Measurements from ENCODE around the gene LRP1-AS. TPM values are rescaled to one million over a fixed set of nuclear protein-coding genes. Genes with fewer than 3 reads are reported as not detected.

LRP1-AS gene
- total RNA-seq, 1 donor from 2014 or later = not detected

DNA sequence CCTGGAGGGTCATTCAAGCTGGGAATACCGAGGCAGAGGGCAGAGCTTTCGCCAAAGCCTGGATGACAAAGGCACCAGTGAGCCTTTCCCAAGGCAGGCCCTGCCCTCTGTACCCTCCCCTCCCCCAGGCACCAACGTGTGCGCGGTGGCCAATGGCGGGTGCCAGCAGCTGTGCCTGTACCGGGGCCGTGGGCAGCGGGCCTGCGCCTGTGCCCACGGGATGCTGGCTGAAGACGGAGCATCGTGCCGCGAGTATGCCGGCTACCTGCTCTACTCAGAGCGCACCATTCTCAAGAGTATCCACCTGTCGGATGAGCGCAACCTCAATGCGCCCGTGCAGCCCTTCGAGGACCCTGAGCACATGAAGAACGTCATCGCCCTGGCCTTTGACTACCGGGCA, 38.0 kb upstream of the LRP1-AS start:
- no peaks in the 10 kb centered on the region for H3K9me3 Mint-ChIP-seq (ENCODE audit: unreplicated experiment)
- TF ChIP-seq EZH2 (IDR thresholded peaks at IDR 0.05; ENCODE audit: insufficient read depth, low read length) = no peak
- TF ChIP-seq, protein P1, sequence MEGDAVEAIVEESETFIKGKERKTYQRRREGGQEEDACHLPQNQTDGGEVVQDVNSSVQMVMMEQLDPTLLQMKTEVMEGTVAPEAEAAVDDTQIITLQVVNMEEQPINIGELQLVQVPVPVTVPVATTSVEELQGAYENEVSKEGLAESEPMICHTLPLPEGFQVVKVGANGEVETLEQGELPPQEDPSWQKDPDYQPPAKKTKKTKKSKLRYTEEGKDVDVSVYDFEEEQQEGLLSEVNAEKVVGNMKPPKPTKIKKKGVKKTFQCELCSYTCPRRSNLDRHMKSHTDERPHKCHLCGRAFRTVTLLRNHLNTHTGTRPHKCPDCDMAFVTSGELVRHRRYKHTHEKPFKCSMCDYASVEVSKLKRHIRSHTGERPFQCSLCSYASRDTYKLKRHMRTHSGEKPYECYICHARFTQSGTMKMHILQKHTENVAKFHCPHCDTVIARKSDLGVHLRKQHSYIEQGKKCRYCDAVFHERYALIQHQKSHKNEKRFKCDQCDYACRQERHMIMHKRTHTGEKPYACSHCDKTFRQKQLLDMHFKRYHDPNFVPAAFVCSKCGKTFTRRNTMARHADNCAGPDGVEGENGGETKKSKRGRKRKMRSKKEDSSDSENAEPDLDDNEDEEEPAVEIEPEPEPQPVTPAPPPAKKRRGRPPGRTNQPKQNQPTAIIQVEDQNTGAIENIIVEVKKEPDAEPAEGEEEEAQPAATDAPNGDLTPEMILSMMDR (IDR thresholded peaks at IDR 0.05; ENCODE audit: insufficient read depth, low read depth, low read length) = no peak
- FAIRE-seq = no peak
- Histone ChIP-seq H2AFZ (ENCODE audit: low read depth, low read length) (no peak overlapping the region), H3K36me3 (ENCODE audit: insufficient read depth, low read length) (peaks cover 43% of the 10 kb centered on the region), H3K4me1 (ENCODE audit: insufficient read depth, low read length) (no peaks in the 10 kb centered on the region), H3K27me3 (ENCODE audit: insufficient read depth, low read length) (no peaks in the 10 kb centered on the region), H3K9ac (ENCODE audit: low read length) (no peak overlapping the region), H3K79me2 (ENCODE audit: insufficient read depth, low read length) (no peaks in the 10 kb centered on the region), H4K20me1 (ENCODE audit: insufficient read depth, low read length) (peaks cover 82% of the 10 kb centered on the region), H3K27ac (ENCODE audit: low read depth, low read length) (no peak overlapping the region), H3K4me2 (ENCODE audit: low read length) (no peak overlapping the region), H3K4me3 (ENCODE audit: insufficient read depth, low read depth, low read length) (no peak overlapping the region), H3K9me3 (ENCODE audit: insufficient read depth, low read depth, low read length) (no peaks in the 10 kb centered on the region)
- no peaks in the 10 kb centered on the region for H3K27me3 Mint-ChIP-seq (ENCODE audit: low read depth, unreplicated experiment)
- no peak overlapping the region for H3K27ac Mint-ChIP-seq (ENCODE audit: unreplicated experiment)
- peaks cover 5% of the 10 kb centered on the region for H3K4me1 Mint-ChIP-seq (ENCODE audit: low read depth, unreplicated experiment)
- DNase-seq (ENCODE audit: low read depth) = no peak
- H3K4me3 Mint-ChIP-seq (ENCODE audit: unreplicated experiment) = no peak overlapping the region
- H3K36me3 Mint-ChIP-seq (ENCODE audit: low read depth, unreplicated experiment) = peaks cover 38% of the 10 kb centered on the region

DNA sequence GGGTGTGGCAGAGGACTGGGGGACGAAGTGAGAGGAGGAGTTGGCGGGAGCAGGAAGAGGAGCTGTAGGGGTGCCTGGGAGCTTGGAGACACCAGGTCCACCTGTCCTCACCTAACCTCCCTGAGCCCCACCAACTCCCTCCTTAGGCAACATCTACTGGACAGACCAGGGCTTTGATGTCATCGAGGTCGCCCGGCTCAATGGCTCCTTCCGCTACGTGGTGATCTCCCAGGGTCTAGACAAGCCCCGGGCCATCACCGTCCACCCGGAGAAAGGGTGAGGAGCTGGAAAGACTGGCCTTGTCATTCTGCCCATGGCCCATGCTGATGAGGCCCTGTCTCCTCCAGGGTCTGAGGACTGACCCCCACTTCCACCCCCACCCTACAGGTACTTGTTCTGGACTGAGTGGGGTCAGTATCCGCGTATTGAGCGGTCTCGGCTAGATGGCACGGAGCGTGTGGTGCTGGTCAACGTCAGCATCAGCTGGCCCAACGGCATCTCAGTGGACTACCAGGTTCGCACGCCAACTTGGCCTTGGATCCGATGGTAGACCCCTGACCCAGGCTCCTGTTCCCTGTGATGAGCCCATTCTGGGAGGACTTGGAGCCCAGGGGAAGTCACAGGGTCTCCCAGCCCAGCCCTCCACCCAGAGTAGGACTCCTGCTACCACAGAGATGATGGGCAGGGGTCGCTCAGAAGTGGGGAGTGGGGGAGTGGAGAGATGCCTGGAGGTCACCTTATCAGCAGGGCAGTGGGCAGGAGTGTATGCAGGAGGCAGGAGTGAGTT, 36.7 kb upstream of the LRP1-AS start:
- Histone ChIP-seq H3K9me3 (ENCODE audit: insufficient read depth, low read depth, low read length) (no peaks in the 10 kb centered on the region), H3K79me2 (ENCODE audit: insufficient read depth, low read length) (no peaks in the 10 kb centered on the region), H3K9ac (ENCODE audit: low read length) (no peak overlapping the region), H3K4me2 (ENCODE audit: low read length) (no peak overlapping the region), H3K4me1 (ENCODE audit: insufficient read depth, low read length) (no peaks in the 10 kb centered on the region), H3K4me3 (ENCODE audit: insufficient read depth, low read depth, low read length) (no peak overlapping the region), H2AFZ (ENCODE audit: low read depth, low read length) (no peak overlapping the region), H3K27ac (ENCODE audit: low read depth, low read length) (no peak overlapping the region), H3K36me3 (ENCODE audit: insufficient read depth, low read length) (peaks cover 44% of the 10 kb centered on the region), H4K20me1 (ENCODE audit: insufficient read depth, low read length) (peaks cover 83% of the 10 kb centered on the region), H3K27me3 (ENCODE audit: insufficient read depth, low read length) (no peaks in the 10 kb centered on the region)
- no peak overlapping the region for H3K27ac Mint-ChIP-seq (ENCODE audit: unreplicated experiment)
- DNase-seq (ENCODE audit: low read depth) (no peak), FAIRE-seq (no peak)
- TF ChIP-seq EZH2 (IDR thresholded peaks at IDR 0.05; ENCODE audit: insufficient read depth, low read length) = no peak
- TF ChIP-seq, protein P1 (IDR thresholded peaks at IDR 0.05; ENCODE audit: insufficient read depth, low read depth, low read length) = no peak
- H3K4me3 Mint-ChIP-seq (ENCODE audit: unreplicated experiment) = no peak overlapping the region
- H3K36me3 Mint-ChIP-seq (ENCODE audit: low read depth, unreplicated experiment) = peaks cover 40% of the 10 kb centered on the region
- H3K9me3 Mint-ChIP-seq (ENCODE audit: unreplicated experiment) = no peaks in the 10 kb centered on the region
- H3K27me3 Mint-ChIP-seq (ENCODE audit: low read depth, unreplicated experiment) = no peaks in the 10 kb centered on the region
- peaks cover 5% of the 10 kb centered on the region for H3K4me1 Mint-ChIP-seq (ENCODE audit: low read depth, unreplicated experiment)
